Gastroesophageal sphincter (tissue), 3 donors: ENCODE data around the gene CMTM8.

Source experiments
- CTCF ChIP-seq, 4 experiments: fragments of 200-600 bp in 2 of 4; fragments of 450-650 bp in 2 of 4; sonication (generic) in 1 of 4; IDR thresholded peaks; one replicate each; pipeline ENCODE4 v1.5.1; 2017 to 2019; ENCODE audit warnings: antibody characterized with exemption in 4 of 4, mild to moderate bottlenecking in 2 of 4, moderate library complexity in 2 of 4
- POLR2A ChIP-seq, 2 donors: fragments of 450-650 bp; IDR thresholded peaks; one replicate each; pipeline ENCODE4 v1.6.1; 2017; ENCODE audit warnings: antibody characterized with exemption in 2 of 2, mild to moderate bottlenecking in 2 of 2, moderate library complexity in 1 of 2
- POLR2AphosphoS5 ChIP-seq: sonication (generic); formaldehyde crosslinking; IDR thresholded peaks from one replicate; pipeline ENCODE4 v1.6.1; 2017; ENCODE audit warnings: antibody characterized with exemption

DNA sequence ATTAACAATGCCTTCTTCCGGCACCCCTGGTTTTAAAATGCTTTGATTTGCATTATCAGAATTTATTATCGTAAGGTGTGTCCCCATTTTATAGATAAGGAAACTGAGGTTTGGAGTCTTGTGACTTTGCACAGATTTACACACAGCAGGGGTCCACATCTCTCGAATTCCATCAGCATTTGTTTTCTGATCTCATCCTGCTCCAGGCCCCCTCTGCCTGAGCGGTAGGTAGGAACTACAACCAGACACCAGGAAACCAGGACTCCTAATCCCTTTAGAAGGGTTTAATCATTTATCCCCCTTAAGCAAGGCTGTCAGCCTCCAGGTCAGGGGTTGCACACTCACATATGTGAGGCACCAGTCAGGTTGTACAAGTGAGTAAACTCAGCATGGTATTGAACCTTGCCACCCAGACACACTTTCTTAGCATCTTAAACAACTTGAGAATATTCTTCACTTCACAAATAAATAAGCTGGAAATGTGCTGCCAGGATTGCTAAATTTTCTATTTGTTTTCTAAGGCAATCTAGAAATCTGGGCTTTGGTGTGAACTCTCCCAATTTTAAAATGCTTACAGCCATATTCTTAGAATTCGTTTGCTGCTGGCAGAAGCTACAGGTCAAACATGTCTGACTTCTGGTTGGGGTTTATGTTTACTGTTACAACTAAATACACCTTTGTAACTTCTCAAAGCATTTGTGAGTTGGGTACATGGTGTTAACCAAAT is 121.4 kb downstream of the CMTM8 start:
- no peak for TF ChIP-seq POLR2AphosphoS5
- no peak for TF ChIP-seq CTCF (IDR thresholded peaks at IDR 0.05)
- TF ChIP-seq POLR2A (IDR thresholded peaks at IDR 0.05) = no peak
